Measurements from ENCODE around the gene LTF. TPM values are rescaled to one million over a fixed set of nuclear protein-coding genes. Genes with fewer than 3 reads are reported as not detected.
A peak's percentile ranks its signal among the peaks of the same experiment; 100 is the strongest.

Gene LTF
- total and polyA plus RNA-seq, 10 of the 15 experiments (the other 5 are each of a cell fraction or from before 2014, with no cell fraction given): 0.03 to 0.31 TPM; not detected in 8

DNA sequence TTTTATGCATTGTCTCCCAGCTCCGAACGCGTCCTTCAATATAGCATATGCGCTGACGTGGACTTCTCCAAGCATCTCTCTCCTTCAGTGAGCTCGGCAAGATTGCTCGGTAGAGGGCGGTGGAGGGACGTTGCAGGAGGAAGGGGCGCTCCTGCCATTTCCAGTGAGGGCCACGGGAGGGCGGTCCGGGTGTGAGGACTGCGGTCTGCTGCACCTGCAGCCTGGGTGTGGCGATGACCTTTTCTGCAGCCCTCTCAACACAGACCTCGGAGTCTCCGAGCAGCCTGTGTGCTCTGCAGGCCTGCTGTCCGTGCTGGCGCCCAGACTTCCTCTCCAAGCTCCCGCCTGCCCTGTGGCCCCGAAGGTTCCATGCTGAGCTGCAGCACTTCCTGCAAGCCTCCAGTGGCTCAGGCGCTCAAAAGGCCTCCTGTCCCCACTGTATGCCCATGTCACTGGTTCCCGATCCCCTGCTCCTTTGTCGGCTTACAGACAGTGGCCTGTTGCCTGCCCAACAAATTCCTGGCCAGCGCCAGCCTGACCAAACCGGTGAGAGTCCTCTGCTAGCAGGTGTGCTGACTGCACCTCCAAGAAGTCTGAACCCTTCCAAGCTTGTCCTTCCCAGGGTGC, 24.1 kb upstream of the LTF start (continued):
- 0 out of 2 replicates have a peak, but pooled peaks have one; percentile 47 for TF ChIP-seq RFX5 (IDR thresholded peaks at IDR 0.05; ENCODE audit: low read depth, low read length)
- TF ChIP-seq MYC (IDR thresholded peaks at IDR 0.05; ENCODE audit: insufficient read depth, insufficient read length, insufficient replicate concordance, low read length, severe bottlenecking): no peak
- TF ChIP-seq NBN (IDR thresholded peaks at IDR 0.05): no peak
- peak; percentile 9; the same call in 1 of the 2 replicates for TF ChIP-seq SPI1 (IDR thresholded peaks at IDR 0.05; ENCODE audit: borderline replicate concordance, insufficient read depth, low read depth, low read length)
- TF ChIP-seq MXI1 (IDR thresholded peaks at IDR 0.05; ENCODE audit: low read depth, low read length): peak; percentile 51; the same call in 1 of the 2 replicates
- TF ChIP-seq, protein P1, sequence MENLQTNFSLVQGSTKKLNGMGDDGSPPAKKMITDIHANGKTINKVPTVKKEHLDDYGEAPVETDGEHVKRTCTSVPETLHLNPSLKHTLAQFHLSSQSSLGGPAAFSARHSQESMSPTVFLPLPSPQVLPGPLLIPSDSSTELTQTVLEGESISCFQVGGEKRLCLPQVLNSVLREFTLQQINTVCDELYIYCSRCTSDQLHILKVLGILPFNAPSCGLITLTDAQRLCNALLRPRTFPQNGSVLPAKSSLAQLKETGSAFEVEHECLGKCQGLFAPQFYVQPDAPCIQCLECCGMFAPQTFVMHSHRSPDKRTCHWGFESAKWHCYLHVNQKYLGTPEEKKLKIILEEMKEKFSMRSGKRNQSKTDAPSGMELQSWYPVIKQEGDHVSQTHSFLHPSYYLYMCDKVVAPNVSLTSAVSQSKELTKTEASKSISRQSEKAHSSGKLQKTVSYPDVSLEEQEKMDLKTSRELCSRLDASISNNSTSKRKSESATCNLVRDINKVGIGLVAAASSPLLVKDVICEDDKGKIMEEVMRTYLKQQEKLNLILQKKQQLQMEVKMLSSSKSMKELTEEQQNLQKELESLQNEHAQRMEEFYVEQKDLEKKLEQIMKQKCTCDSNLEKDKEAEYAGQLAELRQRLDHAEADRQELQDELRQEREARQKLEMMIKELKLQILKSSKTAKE (IDR thresholded peaks at IDR 0.05; ENCODE audit: low read depth, poor library complexity, severe bottlenecking): peak; percentile 46
- peak; percentile 67 for TF ChIP-seq IRF4 (IDR thresholded peaks at IDR 0.05; ENCODE audit: low read depth, low read length)
- peak; percentile 95 for TF ChIP-seq TCF12 (IDR thresholded peaks at IDR 0.05; ENCODE audit: low read depth, low read length)
- TF ChIP-seq NR2F1 (conservative IDR thresholded peaks at IDR 0.05): peak; percentile 91
- peak; percentile 17 for TF ChIP-seq SP1 (IDR thresholded peaks at IDR 0.05; ENCODE audit: low read depth, low read length)
- 0 out of 2 replicates have a peak, but pooled peaks have one; percentile 49 for TF ChIP-seq ATF7 (IDR thresholded peaks at IDR 0.05; ENCODE audit: low read depth)
- peak; percentile 94 for TF ChIP-seq TCF3 (IDR thresholded peaks at IDR 0.05; ENCODE audit: borderline replicate concordance, insufficient read depth, low read depth, low read length)
- 0 out of 2 replicates have a peak, but pooled peaks have one; percentile 5 for TF ChIP-seq NRF1 (conservative IDR thresholded peaks at IDR 0.05; ENCODE audit: low read depth, low read length)
- TF ChIP-seq SIN3A (IDR thresholded peaks at IDR 0.05; ENCODE audit: low read depth, low read length): peak; percentile 35; the same call in 1 of the 2 replicates
- TF ChIP-seq BMI1 (IDR thresholded peaks at IDR 0.05; ENCODE audit: borderline replicate concordance): peak; percentile 24; the same call in 1 of the 2 replicates

Data from GM12878 (cell line).